Stimulated activated CD4-positive, alpha-beta T cell treated with anti-CD3 and anti-CD28 coated beads, Interleukin-15, amount 100 ng/mL, for 24 hours (primary cell): Measurements from ENCODE around the gene MAP3K5.

Experiments
- DNase-seq: peaks from one replicate; pipeline ENCODE4 v3.0.0-alpha.2; 2020

MAP3K5 gene

DNA sequence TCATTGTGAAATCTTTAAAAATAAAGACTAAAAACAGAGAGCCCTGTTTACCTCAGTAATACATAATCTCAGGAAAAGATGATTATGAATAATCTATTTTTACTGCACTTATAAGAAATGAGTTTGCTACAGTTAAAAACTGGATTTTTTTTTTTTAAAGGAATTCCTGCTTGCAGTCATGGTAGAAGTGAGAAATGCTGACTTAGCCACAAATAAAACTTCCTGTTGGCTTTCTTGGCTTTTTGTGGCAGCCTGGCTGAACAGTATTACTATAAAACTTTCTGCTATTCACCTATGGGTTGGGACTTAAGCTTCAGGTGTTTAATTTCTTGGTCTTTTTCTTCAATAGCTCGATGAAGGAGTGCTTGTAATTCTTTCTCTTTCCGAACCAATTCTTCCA, 230.1 kb downstream of the MAP3K5 start:
- DNase-seq, result no peak

DNA sequence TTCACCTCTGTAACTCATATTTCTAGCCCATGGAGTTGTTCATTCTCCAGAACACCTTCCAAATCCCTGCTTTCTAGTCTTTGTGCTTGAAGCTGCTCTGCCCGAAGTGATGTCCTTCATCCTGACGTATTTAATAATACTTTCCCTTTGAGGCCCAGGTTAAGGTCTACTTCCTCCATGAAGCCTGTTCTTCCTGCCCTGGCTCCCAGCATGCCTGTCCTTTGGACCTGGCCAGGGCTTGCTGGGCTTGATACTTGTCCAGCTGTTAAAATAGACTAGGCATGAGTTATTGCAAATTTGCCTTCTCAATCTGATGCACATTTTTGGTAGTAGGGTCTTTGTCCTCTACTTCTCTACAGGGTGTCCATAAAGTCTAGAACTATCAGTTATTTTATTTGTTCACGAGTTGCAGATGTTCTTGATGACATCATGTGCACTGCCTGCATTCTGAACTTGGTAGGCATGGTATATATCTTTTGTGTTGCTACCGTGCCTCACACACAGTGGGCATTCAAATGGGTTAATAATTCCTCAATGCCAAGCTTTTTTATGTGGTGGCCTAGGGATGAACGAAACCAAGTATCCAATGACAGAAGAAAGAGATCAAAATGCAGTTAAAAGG, 239.0 kb downstream of the MAP3K5 start:
- DNase-seq, result no peak

DNA sequence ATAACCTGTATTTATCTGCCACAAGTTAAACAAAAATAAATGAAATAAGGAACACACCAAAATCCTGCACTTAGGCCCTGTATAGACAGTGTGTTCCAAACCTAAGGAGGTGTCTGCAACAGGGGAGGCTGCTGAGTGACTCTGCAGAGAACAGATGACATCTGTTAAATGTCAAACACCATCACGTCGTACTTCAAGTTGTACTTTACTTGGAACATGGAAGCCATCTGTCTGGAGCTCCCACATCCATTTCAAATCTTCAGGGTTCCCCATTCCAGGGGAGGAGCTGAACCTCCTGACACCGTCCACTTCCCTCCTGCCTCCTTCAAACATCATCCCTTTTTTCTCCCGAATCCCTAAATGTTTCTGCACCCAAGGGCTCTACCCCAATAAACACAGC, 240.2 kb downstream of the MAP3K5 start:
- DNase-seq, result no peak

GRCh38 chr6:136551103-136551502, 241.2 kb downstream of the MAP3K5 start:
- no peak for DNase-seq

DNA sequence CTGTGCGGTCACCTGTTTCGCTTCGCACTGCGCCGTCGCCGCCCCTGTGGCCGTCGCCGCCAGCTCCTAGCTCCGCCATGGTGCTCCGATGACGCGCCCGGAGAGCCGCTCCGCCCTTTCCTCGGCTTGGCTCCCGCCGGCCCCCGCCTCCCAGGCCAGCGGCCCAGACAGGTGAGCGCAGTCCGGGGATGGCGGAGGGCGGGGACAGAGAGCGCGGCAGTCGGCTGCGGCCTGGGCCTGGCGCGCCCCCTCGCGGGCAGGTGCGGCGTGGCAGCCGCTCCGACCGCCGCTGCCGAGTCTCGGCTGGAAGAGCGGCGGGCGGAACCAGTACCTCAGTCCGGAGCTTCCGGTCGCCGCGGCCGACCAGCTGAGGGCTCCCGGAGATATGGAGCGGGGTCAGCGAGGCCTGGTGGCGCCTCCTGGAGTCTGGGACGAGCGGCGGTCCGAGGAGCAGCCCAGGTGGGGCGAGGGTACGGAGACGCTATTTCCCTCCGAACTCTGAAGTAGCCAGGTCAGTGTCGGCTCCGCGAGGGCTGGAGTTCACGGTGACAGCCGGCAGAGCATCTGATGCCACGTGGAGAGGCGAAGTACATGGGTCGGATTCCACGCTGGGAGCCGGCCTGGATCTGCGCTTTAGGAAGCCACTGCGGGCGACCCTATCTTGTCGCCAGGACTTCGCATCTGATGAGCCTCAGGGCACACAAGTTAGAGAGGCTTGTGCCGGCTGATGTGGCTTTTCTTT, 241.8 kb downstream of the MAP3K5 start, which contains the start of gene MAP7:
Gene MAP7 (minus strand): TSS at position 93 of the 742 bp plus-strand sequence. CDS start 14 bp downstream, at position 79.
- DNase-seq, result peak; percentile 79

GRCh38 chr6:136550045-136550329, 242.3 kb downstream of the MAP3K5 start:
- DNase-seq, result no peak

DNA sequence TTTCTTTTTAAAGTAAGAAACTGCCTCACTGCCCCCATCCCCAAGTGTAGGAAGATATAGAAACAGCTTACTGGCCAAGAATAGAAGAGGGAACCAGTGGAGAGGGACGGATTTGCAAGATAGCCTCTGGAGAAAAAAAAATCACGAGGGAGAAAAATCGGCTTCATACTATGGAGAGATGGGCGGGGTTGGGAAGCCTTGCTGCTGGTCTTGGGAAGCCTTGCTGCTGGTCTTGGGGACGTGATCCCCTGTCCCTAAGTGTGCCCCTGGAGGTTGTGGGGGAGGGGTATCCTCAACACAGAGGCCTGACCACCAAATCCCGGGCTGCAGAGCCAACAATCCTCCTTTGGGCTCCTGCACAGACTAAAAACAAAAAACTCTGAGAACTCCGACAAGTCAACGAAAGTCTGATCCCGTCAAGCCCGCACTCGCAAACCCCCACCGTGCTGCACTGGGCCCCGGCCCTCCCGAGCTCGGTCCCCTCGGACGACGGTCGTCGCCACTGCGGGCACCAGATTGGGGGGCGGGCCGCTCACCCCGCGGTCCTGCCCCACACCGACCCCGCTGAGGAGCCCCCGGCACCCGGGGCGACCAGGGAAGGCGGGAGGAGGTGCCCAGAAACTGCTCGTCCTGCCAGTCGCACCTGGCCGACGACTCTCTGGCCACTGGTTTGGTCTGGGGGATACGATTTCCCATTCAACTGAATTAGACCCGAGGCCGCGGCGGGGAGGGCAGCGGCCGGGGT, 242.8 kb downstream of the MAP3K5 start:
- no peak for DNase-seq

DNA sequence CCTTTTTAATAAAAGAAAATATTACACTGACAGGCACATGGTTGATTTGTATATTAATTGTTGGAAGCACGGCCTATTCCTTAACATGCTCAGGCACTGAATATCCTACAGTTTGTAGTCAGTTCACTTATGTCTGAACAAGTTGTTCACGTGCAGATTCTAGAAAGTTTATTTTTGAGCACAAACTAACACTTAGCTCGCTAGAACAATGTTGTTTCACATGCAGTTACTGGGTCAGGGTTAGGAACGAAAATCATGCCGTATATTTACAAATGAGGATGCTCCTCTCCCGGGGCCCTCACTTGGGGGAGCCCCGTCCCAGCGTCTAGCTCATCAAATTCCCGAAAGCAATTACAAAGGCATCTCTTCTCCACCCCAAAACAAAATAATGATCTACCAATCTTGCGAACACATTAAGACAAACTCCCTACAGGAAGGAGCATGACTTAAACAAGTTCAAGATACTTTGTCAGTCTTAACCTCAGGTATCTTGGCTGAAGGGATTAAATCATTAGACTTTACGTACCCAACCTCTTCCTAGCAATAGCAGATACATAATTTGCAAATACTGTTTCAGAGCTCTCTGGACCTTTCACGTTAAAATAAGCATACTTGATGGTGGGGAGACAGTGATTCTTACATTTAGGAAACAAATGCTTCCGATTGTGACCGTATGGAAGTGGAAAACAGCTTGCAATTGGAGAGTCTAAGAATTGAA, 243.5 kb downstream of the MAP3K5 start:
- no peak for DNase-seq

- no peak for DNase-seq
Observed at GRCh38 chr6:136547871-136548270, 244.4 kb downstream of the MAP3K5 start.

- no peak for DNase-seq
Observed at GRCh38 chr6:136547336-136547735, 244.9 kb downstream of the MAP3K5 start.

GRCh38 chr6:136546331-136546730, 245.9 kb downstream of the MAP3K5 start:
- DNase-seq, result no peak

DNA sequence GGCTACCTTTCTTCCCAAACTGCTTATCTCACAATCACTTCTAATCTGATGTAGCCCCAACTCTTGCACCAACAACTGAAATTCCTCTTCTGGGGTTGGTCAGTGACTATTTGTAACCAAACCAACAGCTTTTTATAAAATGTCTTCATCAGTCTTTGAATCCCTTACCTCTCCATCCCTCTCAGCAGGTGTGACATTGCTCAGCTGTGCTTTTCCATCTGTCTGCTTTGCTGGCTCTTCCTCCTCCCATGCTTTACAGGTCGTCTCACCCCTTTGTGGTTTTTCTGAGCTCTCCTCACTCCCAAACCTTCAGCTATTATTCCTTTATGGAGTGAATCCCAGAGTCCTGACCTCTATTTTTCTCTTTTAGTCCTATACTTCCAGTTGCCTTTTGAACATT, 248.0 kb downstream of the MAP3K5 start:
- DNase-seq, result no peak

GRCh38 chr6:136541395-136541794, 250.9 kb downstream of the MAP3K5 start:
- no peak for DNase-seq

DNA sequence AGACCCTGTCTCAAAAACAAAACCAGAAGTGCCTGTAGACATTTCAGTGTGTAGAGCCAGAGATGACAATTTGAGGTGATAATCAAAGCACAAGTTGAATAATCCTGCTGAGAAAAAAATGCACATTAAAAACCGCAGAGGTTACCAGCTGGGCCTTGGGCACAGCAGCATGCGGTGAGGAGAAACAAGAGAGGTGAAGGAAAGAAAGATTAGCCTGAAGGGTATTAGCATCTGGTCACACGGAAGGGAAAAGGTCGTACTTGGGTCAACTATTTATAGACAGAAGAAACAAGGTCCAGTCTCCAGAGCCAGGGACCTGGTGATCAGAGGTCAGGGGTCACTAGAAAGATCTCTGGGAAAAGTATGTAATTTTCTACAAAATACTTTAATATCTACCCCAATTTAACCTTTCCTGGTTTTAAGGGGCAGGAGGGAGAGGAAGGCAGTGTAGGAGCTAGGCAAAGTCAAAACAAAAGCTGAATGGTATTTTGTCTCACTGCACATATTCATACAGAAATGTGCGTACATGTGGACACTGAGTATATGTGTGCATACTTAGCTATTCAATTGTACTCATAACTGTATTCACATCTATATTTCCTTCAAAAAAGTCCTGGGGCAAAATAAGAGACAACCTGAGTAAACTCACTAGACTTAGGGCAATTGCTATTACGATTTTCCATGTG, 252.2 kb downstream of the MAP3K5 start:
- no peak for DNase-seq

- no peak for DNase-seq
Observed at GRCh38 chr6:136538836-136539235, 253.4 kb downstream of the MAP3K5 start.

- no peak for DNase-seq
Observed at GRCh38 chr6:136535880-136536650, 256.2 kb downstream of the MAP3K5 start.

DNA sequence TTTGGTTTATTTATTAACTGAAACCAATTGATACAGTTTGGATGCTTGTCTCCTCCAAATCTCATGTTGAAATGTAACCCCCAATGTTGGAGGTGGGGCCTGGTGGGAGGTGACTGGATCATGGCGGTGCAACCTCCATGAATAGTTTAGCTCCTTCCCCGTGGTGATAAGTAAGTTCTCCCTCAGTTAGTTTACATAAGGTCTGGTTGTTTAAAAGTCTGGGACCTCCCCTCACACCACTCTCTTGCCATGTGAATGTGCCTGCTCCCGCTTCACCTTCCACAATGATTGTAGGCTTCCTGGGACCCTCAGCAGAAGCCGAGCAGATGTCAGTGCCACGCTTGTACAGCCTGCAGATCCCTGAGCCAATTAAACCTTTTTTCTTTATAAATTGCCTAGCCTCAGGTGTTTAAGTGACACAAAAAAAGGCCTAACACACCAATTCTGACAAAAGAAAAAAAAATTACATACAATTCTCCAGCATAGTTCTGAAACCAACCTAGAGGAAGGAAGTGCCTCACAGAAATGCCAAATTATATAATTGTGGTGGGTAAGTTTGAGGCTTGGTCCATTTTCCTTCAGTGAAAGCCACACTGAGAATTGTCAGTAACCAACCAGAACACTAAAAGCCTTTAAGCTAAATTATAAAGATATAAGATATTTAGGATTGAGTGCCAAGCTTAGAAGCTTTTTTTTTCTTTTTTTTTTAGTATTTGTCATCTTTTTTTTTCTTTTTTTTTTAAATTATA, 257.1 kb downstream of the MAP3K5 start:
- no peak for DNase-seq

GRCh38 chr6:136534268-136534667, 258.0 kb downstream of the MAP3K5 start:
- no peak for DNase-seq

GRCh38 chr6:136533487-136533886, 258.8 kb downstream of the MAP3K5 start:
- DNase-seq, result no peak

GRCh38 chr6:136532030-136532429, 260.2 kb downstream of the MAP3K5 start:
- no peak for DNase-seq

DNA sequence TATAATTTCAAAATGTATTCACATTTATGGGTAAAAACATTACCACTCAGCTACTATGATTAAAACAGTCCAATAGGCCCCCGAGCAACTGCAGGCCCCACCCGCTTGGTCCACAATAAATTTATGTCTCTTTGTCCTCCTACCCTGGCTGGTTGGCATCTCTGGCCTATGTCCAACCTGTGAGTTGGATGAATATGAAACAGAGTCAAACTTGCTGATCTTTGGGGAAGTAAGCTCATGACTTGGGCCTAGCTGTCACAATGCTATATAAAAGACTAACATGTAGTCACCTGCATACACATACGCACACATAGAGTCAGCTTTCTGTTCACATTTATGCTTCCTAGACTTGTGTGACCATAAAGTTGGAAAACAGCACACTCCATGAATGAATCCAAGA, 262.6 kb downstream of the MAP3K5 start:
- no peak for DNase-seq
